ENCODE results near the gene CDK11B.
"Not testable (repeated sequence)": the region's sequence is repeated elsewhere in the genome, so short reads cannot be mapped to it uniquely, and the experiment has no call there.

The CDK11B gene

DNA sequence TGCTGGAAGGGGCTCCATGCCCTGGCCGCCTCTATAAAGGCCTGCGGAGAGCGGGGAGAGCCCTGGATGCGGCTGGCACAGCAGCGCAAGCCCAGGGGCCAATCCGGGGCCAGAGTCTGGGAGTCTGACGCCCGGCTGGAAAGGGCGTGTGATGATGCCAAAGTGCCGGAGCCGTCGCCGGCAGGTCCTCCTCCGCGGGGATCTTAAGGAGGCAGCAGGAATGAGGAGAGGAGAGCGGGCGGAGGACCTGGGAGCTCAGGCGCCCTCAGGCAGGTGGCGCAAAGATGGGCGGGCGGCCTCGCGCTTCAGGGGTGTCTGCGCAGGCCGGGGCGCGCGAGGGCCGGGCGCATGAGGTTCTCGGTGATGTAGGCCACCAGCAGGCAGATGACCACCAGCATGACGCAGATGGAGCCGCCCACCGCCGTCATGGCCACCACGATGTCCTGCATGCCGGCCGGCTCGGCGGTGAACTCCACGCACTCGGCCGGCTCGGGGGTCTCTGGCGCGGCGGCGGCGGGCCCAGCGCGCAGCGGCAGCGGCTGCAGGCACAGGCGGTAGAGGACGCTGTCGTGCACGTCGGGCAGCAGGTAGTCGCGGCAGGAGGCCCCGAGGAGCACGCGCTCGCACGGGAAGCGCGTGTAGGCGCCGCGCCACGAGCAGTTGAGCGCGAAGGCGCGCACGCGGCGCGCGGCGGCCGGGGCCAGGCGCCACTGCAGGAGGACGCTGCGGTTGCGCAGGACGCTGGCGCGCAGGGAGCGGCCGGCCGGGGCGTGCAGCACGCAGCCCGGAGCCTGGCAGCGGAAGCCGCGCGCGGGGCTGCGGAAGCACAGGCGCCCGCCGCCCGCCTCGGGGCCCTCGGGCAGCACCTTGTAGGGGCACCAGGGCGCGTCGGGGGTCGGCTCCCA lies 59.5 kb downstream of the CDK11B start:
- peak; percentile 66 for DNase-seq (ENCODE audit: low spot score)

DNA sequence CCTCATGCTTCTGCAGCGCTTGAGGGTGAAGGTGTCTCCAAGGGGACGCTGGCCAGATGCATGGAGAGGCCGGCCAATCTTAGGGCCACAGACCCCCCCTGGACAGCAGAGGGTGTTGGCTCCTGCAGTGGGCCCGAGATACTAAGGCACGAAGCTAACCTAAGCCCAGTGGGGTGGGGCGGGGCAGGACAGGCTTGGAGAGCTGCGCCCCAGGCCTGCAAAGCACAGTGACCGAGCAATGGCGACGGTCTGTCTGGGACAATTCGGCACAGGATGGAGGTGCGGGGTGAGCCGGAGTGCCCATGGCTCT lies 60.1 kb downstream of the CDK11B start:
- DNase-seq (ENCODE audit: low spot score): no peak

DNA sequence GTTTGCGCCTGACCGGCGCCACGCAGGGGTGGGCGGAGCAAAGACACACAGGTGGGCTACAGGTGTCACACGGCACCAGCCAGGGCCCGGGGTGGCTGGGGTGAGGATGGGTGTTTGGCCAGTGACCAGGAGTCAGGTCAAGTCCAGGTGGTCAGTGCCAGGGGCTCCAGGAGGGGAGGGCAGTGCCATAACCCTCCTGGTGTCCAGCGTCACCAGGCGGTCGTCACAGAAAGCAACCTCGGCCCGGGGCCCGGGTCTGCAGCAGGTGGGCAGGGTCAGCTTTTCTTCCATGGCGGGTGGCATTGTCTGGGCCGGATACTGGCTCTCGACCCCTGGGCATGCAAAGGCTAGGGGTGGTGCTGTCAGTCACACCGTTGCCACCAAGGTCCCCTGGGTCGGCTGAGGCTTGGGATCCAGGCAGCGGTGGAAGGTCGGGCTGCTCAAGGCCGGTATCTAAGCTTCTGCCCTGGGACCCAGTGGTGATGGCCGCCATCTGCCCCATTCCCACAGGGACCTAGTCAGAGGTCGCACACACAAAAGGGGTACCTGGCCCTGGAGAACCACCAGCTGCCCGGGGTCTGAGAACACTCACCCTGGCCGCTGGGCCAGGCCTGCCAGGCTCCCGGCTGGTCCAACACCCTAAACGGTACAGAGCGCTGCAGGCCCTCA lies 60.6 kb downstream of the CDK11B start:
- no peak for DNase-seq (ENCODE audit: low spot score)

DNA sequence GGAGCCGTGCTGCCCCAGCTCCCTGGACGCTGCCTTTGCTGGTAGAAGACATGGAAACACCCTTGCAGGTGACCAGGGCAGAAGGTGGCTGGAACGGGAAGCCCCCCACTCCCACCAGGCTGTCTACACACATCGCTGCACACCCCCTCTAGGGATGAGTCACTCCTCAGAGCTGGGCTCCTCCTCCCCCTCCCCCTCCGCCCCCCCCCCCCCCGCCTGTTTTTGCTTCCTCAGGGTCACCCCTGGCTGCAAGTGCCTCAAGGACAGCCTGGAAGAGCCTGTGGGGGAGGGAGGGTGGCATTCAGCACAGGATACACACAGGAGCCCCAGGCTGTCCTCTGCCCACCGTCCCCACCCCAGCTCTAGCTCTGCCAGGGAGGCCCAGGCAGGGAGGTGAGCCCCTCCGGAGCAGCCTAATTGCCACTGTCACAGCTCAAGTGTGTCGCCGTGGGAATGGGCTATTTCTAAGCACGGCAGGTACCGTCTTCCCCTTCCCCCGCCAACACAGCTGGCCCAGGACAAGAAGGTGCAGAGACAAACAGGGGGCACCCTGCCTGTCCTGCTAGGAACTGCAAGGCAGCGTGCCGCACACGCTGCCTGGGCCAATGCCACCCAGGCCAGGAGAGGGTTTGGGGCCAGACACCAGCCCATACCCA lies 61.4 kb downstream of the CDK11B start:
- no peak for DNase-seq (ENCODE audit: low spot score)

DNA sequence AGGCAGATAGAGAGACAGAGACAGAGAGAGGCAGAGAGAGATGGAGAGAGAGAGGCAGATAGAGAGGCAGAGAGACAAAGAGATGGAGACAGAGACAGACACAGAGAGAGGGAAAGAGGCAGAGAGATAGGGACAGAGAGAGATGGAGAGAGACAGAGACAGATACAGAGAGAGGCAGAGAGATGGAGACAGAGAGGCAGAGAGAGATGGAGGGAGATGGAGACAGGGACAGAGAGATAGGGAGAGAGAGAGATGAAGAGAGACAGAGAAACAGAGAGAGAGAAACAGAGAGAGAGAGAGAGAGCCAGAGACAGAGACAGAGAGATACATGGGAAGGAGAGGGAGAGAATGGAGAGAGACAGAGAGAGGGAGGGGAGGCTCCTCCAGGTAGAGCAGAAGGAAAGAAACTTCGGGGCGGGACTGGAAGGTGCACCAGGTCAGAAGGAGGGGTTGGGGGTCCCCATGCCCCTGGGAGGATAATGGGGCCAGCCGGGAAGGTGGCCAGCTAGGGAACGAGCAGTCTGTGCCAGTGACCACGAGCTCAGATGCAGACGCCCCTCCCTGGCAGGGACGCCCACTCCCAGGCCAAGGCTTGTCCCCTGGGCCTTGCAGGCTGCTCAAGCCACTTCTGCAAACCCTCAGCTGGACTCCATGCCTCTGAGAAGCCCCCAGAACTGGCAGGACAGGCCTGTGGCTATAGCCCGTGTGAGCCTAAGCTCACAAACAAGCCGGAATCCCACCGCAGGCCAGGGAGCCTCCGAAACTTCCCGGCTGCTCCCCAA lies 62.1 kb downstream of the CDK11B start:
- no peak for DNase-seq (ENCODE audit: low spot score)

DNA sequence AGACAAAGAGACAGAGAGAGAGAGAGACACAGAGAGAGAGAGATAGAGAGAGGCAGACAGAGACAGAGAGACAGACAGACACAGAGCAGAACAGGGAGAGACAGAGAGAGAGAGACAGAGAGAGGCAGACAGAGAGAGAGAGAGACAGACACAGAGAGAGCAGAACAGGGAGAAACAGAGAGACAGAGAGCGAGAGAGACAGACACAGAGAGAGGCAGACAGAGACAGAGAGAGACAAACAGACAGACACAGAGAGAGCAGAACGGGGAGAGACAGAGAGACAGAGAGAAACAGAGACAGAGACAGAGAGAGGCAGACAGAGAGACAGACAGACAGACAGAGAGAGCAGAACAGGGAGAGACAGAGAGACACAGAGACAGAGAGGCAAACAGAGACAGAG lies 63.5 kb downstream of the CDK11B start:
- DNase-seq (ENCODE audit: low spot score): not testable (repeated sequence)

DNA sequence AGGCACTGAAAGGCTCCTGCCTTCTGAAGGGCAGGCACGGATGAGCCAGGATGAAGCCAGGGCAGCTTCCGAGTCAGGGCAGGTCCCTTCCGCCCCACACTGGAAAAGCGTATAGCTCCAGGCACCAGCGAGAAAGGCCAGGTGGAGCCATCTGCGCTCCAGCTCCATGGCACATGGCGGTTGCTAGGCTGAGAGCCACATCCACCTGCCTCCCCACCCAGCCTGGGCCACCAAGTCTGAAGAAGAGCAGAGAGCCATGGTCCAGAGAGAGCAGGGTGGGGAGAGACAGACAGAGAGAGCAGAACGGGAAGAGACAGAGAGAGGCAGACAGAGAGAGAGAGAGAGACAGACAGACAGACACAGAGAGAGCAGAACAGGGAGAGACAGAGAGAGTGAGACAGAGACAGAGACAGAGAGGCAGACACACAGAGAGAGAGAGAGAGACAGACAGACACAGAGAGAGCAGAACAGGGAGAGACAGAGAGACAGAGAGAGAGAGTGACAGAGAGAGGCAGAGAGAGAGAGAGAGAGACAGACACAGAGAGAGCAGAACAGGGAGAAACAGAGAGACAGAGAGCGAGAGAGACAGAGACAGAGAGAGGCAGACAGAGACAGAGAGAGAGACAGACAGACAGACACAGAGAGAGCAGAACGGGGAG lies 64.1 kb downstream of the CDK11B start:
- no peak for DNase-seq (ENCODE audit: low spot score)

DNA sequence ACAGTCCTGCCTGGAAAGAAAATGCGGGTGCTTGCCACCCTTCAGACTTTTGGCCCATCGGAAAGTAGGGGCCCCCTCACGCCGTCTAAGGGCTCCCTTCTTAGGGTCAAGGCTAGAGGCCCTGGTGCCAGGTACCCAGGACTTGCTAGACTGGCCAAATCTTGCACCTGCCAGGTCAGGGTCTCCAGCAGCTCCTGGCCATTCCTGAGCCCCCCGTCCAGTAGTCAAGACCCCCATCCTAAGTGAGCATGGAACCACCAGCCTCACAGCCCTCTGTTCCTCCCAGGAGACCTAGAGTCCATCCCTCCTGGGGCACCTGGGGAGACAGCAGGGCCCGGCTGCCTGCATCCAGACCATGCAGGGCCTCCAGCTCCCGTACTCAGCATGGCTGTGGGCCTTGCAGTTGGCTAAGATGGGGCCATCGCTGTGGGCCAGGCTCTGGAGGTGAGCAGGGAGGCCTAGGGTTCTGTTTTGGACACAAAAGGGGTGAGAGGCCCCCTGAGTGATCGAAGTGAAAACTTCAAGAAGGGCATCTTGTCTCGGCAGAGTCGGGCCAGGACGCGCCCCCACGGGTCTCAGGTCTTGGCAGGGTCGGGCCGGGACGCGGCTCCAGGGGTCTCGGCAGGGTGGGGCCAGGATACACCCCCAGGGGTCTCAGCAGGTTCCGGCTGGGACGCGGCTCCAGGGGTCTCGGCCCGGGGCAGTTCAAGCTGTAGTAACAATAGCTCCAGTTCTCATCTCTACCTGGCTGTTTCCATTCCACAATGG lies 64.8 kb downstream of the CDK11B start:
- DNase-seq (ENCODE audit: low spot score): no peak

DNA sequence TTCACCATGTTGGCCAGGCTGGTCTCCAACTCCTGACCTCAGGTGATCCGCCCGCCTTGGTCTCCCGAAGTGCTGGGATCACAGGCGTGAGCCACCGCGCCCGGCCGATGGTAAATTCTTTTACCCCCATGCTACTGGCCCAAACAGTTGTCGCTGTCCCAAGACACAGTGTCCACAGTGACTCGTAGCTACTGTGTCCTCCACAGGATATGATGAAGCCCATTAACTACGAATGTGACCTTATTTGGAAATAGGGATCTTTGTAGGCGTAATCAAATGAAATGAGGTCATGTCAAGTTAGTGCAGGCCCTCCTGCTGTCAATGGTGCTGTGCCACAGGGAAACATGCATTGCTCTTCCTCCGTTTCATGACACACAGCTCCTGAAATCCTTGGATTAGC lies 67.4 kb downstream of the CDK11B start:
- DNase-seq (ENCODE audit: low spot score): no peak

Measured in hepatic stellate cell (primary cell).